Lower leg skin (tissue), 4 donors: ENCODE data around the gene ARHGAP44. TPM values are rescaled to one million over a fixed set of nuclear protein-coding genes. Genes with fewer than 3 reads are reported as not detected.

Source experiments
- DNase-seq, 2 donors: peaks; one replicate each; pipeline ENCODE4 v3.0.0-alpha.2; 2019; ENCODE audit warnings: low spot score in 2 of 2
- H3K4me3 ChIP-seq: fragments of 200-600 bp; sonication (generic); 2 replicates; pipeline ENCODE4 v1.5.1; 2017; ENCODE audit warnings: mild to moderate bottlenecking, low read depth; ENCODE audit not compliant: poor library complexity, severe bottlenecking
- CTCF ChIP-seq, 3 donors: fragments of 450-650 bp; IDR thresholded peaks; one replicate each; pipeline ENCODE4 v1.5.1; 2016; ENCODE audit warnings: antibody characterized with exemption in 3 of 3, mild to moderate bottlenecking in 3 of 3, moderate library complexity in 2 of 3
- POLR2A ChIP-seq, 2 donors: fragments of 450-650 bp; IDR thresholded peaks; one replicate each; pipeline ENCODE4 v1.6.1; 2016 to 2017; ENCODE audit warnings: antibody characterized with exemption in 2 of 2, mild to moderate bottlenecking in 1 of 2, moderate library complexity in 1 of 2
- WGBS, 2 donors: methylation state at CpG; one replicate each; pipeline ENCODE4 v1.1.5; 2018; 5-methylcytosine and 5-hydroxymethylcytosine counted together
- intact Hi-C: fragments of 100-400 bp; cut with DNase I; formaldehyde crosslinking; loops from one replicate; pipeline ENCODE4 v1.15.0; 2023; ENCODE audit warnings: low total_unique reads
- total RNA-seq, 4 donors: library from RNA; depleted of rRNA; stranded (reverse); fragments of >200 nt; gene quantifications; one replicate each; pipeline ENCODE4 v1.1.0, GENCODE V29; 2016

ARHGAP44 gene
- total RNA-seq, 4 donors from 2014 or later: 2.9 to 8.0 (median 3.0) TPM

GRCh38 chr17:12883472-12883871 lies 94.2 kb downstream of the ARHGAP44 start:
- 72 to 83% methylated on average over 2 of the region's 2 CpGs for WGBS, 2 donors
- intact Hi-C loops: no loop called here
- no peak for DNase-seq
- TF ChIP-seq POLR2A (IDR thresholded peaks at IDR 0.05): no peak
- TF ChIP-seq CTCF (IDR thresholded peaks at IDR 0.05): no peak
- H3K4me3 ChIP-seq: no peak overlapping the region

GRCh38 chr17:12887088-12887487 lies 97.8 kb downstream of the ARHGAP44 start:
- no peak for DNase-seq
- no peak overlapping the region for H3K4me3 ChIP-seq
- no peak for TF ChIP-seq POLR2A (IDR thresholded peaks at IDR 0.05)
- no peak for TF ChIP-seq CTCF (IDR thresholded peaks at IDR 0.05)
- intact Hi-C loops: no loop called here
- WGBS, 2 donors: 84 to 88% methylated on average over 2 of the region's 2 CpGs

GRCh38 chr17:12896180-12896785 lies 107.0 kb downstream of the ARHGAP44 start:
- TF ChIP-seq POLR2A (IDR thresholded peaks at IDR 0.05): no peak
- DNase-seq: no peak
- WGBS, 2 donors: 84 to 92% methylated on average over 11 of the region's 11 CpGs
- H3K4me3 ChIP-seq: no peak overlapping the region
- intact Hi-C loops: no loop called here

- intact Hi-C loops: no loop called here
- no peak overlapping the region for H3K4me3 ChIP-seq
- DNase-seq: no peak
- TF ChIP-seq POLR2A (IDR thresholded peaks at IDR 0.05): no peak
- TF ChIP-seq CTCF (IDR thresholded peaks at IDR 0.05): no peak
- WGBS, 2 donors: 78 to 84% methylated on average over 3 of the region's 3 CpGs
These were observed 108.8 kb downstream of the ARHGAP44 start for GRCh38 chr17:12898110-12898509.

GRCh38 chr17:12899604-12900003 lies 110.3 kb downstream of the ARHGAP44 start:
- intact Hi-C loops: no loop called here
- no peak for DNase-seq
- H3K4me3 ChIP-seq: no peak overlapping the region
- TF ChIP-seq CTCF (IDR thresholded peaks at IDR 0.05) (no peak), POLR2A (IDR thresholded peaks at IDR 0.05) (no peak)
- 63 to 76% methylated on average over 4 of the region's 4 CpGs for WGBS, 2 donors

- intact Hi-C loops: no loop called here
- WGBS, 2 donors: 84 to 93% methylated on average over 6 of the region's 6 CpGs
These were observed 111.2 kb downstream of the ARHGAP44 start for GRCh38 chr17:12900474-12900873.

More at GRCh38 chr17:12900474-12900873, 111.2 kb downstream of the ARHGAP44 start:
- no peak for DNase-seq
- no peak overlapping the region for H3K4me3 ChIP-seq
- TF ChIP-seq CTCF (IDR thresholded peaks at IDR 0.05): no peak
- TF ChIP-seq POLR2A (IDR thresholded peaks at IDR 0.05): no peak
